Lower leg skin (tissue), 3 donors: Measurements from ENCODE around the gene RGS7BP.

ENCODE experiments used
- POLR2A ChIP-seq, 2 donors: fragments of 450-650 bp; IDR thresholded peaks; one replicate each; pipeline ENCODE4 v1.6.1; 2016 to 2017; ENCODE audit warnings: antibody characterized with exemption in 2 of 2, mild to moderate bottlenecking in 1 of 2, moderate library complexity in 1 of 2
- TF ChIP-seq, protein P1 (sequence below), 3 donors: fragments of 450-650 bp; IDR thresholded peaks; one replicate each; pipeline ENCODE4 v1.5.1; 2016; ENCODE audit warnings: antibody characterized with exemption in 3 of 3, mild to moderate bottlenecking in 3 of 3, moderate library complexity in 2 of 3

DNA sequence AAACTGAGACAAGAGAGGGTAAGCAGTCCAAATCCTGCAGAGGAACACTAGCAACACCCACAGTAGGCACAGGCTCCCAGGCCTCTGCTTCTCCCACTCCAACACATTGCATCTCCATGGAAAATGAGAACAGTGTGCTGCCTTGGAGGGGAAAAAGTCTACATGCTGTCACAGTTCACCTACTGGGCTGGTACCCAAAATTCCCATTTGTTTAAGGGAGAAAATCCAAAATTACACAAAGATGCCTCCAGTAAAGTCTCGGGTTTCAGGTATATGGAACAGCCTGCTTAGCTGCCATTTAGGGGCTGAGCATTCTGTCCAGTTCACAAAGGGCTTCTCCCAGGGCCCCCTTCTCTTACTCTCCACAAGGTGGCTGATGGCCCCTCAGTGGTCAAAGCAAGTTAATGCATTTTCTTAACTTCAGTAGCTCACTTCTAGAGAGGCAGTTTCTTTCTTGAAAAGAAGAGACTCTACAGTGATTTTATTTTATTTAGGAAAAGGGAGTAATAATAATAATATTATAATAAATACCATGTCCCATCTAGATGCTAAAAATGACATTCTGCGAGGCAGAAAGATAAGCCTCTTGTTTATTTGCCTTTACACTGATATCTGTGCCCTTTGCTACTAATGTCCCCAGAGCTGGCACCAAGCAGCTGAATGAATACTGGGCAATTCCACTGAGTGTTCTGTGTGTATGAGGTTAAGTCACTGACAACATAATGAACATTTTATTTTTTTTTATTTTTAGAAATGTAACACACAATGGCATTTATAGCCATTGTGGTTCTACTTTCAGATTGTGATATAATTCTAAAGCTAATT lies 89.4 kb downstream of the RGS7BP start:
- TF ChIP-seq POLR2A (IDR thresholded peaks at IDR 0.05): no peak
- TF ChIP-seq, protein P1, sequence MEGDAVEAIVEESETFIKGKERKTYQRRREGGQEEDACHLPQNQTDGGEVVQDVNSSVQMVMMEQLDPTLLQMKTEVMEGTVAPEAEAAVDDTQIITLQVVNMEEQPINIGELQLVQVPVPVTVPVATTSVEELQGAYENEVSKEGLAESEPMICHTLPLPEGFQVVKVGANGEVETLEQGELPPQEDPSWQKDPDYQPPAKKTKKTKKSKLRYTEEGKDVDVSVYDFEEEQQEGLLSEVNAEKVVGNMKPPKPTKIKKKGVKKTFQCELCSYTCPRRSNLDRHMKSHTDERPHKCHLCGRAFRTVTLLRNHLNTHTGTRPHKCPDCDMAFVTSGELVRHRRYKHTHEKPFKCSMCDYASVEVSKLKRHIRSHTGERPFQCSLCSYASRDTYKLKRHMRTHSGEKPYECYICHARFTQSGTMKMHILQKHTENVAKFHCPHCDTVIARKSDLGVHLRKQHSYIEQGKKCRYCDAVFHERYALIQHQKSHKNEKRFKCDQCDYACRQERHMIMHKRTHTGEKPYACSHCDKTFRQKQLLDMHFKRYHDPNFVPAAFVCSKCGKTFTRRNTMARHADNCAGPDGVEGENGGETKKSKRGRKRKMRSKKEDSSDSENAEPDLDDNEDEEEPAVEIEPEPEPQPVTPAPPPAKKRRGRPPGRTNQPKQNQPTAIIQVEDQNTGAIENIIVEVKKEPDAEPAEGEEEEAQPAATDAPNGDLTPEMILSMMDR (IDR thresholded peaks at IDR 0.05): no peak
